ENCODE data around the gene FRG2C. TPM values are rescaled to one million over a fixed set of nuclear protein-coding genes. Genes with fewer than 3 reads are reported as not detected.
A peak's percentile ranks its signal among the peaks of the same experiment; 100 is the strongest.
"Not testable (repeated sequence)": the region's sequence is repeated elsewhere in the genome, so short reads cannot be mapped to it uniquely, and the experiment has no call there.

FRG2C gene
- total RNA-seq, 3 donors from 2014 or later, result 0.33 TPM; not detected in 2

DNA sequence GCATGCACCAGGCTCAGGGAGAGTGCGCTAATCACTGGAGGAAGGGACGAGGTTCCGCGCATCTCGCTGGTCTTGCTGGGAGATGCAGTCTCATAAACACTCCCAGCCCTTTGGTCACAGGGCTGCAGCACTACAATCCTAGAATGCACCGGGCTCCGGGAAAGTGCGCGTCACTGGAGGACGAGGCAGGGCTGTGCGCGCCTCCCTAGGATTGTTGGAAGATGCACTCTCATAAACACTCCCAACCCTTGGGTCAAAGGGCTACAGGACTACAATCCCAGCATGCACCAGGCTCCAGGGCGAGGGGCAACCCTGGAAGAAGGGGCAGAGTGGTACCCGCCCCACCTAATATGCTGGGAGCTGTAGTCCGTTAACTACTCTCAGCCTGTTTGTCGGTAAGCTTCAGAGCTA lies 23.0 kb upstream of the FRG2C start:
- DNase-seq (ENCODE audit: low spot score in 2 of 2), result peak; percentile 65 to 75
- intact Hi-C loops (cut with DNase I; ENCODE audit: low total_unique reads), result not testable (repeated sequence)

DNA sequence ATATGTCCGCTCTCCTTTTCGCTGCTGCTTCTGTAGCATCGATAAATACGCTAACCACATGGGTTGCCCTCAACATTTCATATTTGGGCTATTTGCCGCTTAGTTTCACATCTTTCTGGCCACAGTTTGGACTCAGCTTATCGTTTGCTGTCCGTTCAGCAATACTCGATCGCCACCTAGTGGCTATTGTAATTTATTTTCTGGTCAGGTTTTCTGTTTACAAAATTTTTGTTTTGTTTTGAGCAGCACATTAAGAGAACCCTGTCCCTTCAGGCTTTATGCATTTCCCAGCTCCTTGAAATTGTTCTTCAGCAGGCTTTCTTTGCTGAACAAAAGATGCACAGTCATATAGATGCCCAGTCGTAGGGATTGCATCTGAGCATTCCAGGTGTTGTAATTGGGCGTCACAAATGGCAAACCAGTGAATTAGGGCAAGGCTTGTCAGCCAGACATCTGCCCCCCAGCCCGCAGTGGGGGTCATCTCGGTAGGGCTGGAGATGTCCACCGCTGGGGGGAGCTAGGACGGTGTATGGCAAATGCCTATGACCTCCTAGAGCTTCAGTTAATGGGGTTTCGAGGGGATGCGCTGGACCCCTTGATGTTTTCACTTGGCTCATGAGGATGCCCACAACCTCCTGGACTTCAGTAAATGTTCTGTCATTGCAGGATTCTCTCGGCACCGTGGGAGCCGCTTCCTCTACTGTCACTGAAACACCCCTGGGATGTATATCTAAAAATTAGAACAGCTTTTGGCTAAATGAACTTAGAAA lies 20.9 kb upstream of the FRG2C start:
- intact Hi-C loops (cut with DNase I; ENCODE audit: low total_unique reads), result not testable (repeated sequence)
- peak overlapping the region in 2 of 3 donors; percentile 32 to 39 for H3K4me3 ChIP-seq

More for the DNA sequence above, 23.0 kb upstream of the FRG2C start:
- H3K4me1 ChIP-seq, H3K36me3 ChIP-seq, H3K27me3 ChIP-seq, H3K9me3 ChIP-seq: not testable (repeated sequence)
- peak in 1 of 3 donors; percentile 22 for TF ChIP-seq POLR2AphosphoS5 (IDR thresholded peaks at IDR 0.05)
- peak overlapping the region; percentile 45 to 70 (median 56) for H3K4me3 ChIP-seq
- peak overlapping the region in 1 of 2 donors; percentile 71 for H3K27ac ChIP-seq

DNA sequence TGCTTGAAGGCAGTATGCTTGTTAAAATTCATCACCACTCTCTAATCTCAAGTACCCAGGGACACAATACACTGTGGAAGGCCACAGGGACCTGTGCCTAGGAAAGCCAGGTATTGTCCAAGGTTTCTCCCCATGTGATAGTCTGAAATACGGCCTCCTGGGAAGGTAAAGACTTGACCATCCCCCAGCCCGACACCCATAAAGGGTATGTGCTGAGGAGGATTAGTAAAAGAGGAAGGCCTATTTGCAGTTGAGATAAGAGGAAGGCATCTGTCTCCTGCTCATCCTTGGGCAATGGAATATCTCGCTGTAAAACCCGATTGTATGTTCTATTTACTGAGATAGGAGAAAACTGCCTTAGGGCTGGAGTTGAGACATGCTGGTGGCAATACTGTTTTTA lies 18.6 kb upstream of the FRG2C start:
- H3K36me3 ChIP-seq; H3K4me3 ChIP-seq; H3K27me3 ChIP-seq; H3K4me1 ChIP-seq; DNase-seq (ENCODE audit: low spot score in 2 of 2); H3K27ac ChIP-seq; H3K9me3 ChIP-seq; intact Hi-C loops (cut with DNase I; ENCODE audit: low total_unique reads): not testable (repeated sequence)

More for the DNA sequence above, 20.9 kb upstream of the FRG2C start:
- H3K9me3 ChIP-seq; H3K36me3 ChIP-seq; H3K27ac ChIP-seq; DNase-seq (ENCODE audit: low spot score in 2 of 2); H3K4me1 ChIP-seq; H3K27me3 ChIP-seq: not testable (repeated sequence)
- TF ChIP-seq, protein P1, sequence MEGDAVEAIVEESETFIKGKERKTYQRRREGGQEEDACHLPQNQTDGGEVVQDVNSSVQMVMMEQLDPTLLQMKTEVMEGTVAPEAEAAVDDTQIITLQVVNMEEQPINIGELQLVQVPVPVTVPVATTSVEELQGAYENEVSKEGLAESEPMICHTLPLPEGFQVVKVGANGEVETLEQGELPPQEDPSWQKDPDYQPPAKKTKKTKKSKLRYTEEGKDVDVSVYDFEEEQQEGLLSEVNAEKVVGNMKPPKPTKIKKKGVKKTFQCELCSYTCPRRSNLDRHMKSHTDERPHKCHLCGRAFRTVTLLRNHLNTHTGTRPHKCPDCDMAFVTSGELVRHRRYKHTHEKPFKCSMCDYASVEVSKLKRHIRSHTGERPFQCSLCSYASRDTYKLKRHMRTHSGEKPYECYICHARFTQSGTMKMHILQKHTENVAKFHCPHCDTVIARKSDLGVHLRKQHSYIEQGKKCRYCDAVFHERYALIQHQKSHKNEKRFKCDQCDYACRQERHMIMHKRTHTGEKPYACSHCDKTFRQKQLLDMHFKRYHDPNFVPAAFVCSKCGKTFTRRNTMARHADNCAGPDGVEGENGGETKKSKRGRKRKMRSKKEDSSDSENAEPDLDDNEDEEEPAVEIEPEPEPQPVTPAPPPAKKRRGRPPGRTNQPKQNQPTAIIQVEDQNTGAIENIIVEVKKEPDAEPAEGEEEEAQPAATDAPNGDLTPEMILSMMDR (IDR thresholded peaks at IDR 0.05), result peak in 2 of 3 donors; percentile 32 to 70

DNA sequence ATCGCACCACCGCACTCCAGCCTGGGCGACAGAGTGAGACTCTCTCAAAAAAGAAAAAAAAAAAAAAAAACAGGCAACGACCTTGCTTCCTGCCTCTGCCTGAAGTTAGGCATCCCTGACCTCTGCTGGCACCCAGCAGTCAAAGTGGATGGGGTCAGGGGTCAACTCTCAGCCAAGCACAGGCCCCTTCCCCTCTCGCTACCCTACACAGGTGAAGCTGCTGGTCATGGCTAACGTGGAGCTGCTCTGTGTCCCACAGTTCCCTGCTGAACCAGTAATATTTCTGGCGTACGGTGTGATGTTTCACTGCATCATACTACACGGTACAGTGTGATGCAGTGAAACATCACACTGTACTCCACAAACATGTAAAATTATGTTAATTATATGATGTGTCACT lies 13.9 kb upstream of the FRG2C start:
- no peak for DNase-seq (ENCODE audit: low spot score in 2 of 2)
- intact Hi-C loops (cut with DNase I; ENCODE audit: low total_unique reads), result no loop called here
- no peaks in the 10 kb centered on the region for H3K27me3 ChIP-seq

DNA sequence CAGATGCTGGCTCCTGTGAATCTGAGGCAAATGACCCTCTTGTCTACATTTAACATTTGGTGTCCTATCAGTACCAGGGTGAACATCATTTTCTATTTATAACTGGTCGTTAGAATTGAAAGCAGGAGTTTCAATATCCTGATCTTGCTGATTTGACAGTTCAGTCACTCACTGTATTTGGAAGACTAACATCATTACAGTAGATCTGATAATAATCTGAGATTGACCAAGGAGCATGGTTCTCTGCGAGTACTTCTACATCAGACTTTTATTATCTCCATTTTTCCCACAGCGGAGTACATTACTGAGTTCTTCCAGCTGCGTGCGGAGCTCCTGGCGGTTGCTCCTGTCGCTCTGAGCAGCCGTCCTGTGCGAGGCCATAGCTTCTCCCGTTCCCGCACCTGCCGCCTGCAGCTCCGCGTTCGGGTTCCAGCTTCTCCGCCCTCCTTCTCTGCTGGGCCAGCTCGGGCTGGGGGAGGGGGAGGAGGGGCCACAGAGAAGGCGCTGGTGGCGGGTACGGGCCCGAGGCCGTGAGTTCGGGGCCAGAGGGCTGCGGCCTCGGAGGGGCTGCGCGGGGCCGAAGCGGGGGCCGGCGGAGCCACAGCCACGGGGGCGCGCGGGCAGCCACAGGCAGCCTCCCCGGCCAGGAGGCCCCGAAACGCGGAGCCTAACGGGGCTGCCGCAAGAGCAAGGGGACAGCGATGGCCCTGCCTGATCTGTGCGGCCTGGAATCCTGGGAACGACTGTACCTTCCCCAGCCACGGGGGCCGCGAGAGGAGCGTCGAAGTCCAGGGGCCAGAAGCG lies 8.8 kb upstream of the FRG2C start:
- DNase-seq (ENCODE audit: low spot score in 2 of 2); H3K27ac ChIP-seq; H3K36me3 ChIP-seq; intact Hi-C loops (cut with DNase I; ENCODE audit: low total_unique reads); H3K27me3 ChIP-seq; H3K4me1 ChIP-seq; H3K9me3 ChIP-seq; H3K4me3 ChIP-seq: not testable (repeated sequence)

More for the DNA sequence above, 13.9 kb upstream of the FRG2C start:
- H3K9me3 ChIP-seq, result no peaks in the 10 kb centered on the region
- H3K4me3 ChIP-seq, result no peak overlapping the region
- H3K4me1 ChIP-seq, result no peaks in the 10 kb centered on the region
- no peak overlapping the region for H3K27ac ChIP-seq
- TF ChIP-seq POLR2A (IDR thresholded peaks at IDR 0.05) (no peak), POLR2AphosphoS5 (IDR thresholded peaks at IDR 0.05) (no peak)
- TF ChIP-seq, protein P1 (IDR thresholded peaks at IDR 0.05), result no peak
- no peaks in the 10 kb centered on the region for H3K36me3 ChIP-seq

DNA sequence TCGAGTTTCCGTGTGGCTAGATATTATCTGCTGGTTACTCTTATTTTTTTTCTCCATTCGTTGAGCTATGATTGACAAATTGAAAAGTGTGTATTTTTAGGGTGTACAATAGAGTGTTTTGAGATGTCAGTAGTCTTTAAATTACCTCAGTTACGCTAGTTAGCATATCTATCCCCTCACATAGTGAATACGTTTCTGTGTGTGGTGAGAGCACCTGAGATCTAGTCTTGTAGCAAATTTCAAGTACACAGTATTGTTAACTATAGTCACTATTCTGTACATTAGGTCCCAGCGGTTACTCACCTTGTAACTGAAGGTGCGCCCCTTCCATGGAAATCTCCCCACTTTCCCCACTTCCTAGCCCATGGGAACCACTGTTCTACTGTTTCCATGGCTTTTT lies 8.2 kb upstream of the FRG2C start:
- intact Hi-C loops (cut with DNase I; ENCODE audit: low total_unique reads); H3K9me3 ChIP-seq; H3K4me1 ChIP-seq; DNase-seq (ENCODE audit: low spot score in 2 of 2); H3K27me3 ChIP-seq; H3K4me3 ChIP-seq; H3K36me3 ChIP-seq; H3K27ac ChIP-seq: not testable (repeated sequence)

DNA sequence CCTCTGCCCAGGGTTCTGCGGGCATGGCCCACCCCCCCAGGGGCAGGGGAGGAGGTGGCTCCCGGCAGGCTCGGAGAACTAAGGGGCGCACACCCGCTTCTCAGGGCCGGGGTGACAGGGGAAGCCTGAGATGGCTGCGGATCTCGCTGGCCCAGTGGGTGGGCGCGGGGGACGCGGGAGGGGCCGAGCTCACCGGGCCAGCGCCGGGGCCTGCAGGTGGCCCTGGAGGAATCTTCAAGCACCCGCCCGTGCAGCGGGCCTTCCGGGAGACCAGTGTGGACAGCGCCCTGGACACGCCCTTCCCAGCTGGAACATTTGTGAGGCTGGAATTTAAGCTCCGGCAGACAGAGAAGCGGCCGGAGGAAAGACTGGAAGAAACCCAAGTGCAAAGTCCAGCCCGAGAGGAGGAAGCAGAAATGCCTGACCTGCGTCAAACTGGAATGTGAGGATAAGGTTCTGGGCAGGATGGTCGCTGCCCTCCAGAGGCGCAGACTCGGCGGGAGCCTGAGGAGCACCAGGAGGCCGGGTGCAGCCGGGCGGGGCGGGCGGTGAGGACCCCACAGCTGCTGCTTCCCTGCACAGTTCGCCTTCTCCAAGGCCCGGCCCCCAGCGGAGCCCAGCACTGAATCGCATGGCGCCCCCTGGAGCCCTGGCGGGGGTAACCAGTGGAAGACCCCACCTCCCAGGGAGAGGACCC lies 5.6 kb upstream of the FRG2C start:
- H3K36me3 ChIP-seq; intact Hi-C loops (cut with DNase I; ENCODE audit: low total_unique reads); H3K4me1 ChIP-seq; DNase-seq (ENCODE audit: low spot score in 2 of 2); H3K27ac ChIP-seq; H3K27me3 ChIP-seq: not testable (repeated sequence)
- Histone ChIP-seq H3K9me3 (peaks cover 0 to 12% of the 10 kb centered on the region in 2 donors), H3K4me3 (peak overlapping the region; percentile 28 to 70 (median 57))

DNA sequence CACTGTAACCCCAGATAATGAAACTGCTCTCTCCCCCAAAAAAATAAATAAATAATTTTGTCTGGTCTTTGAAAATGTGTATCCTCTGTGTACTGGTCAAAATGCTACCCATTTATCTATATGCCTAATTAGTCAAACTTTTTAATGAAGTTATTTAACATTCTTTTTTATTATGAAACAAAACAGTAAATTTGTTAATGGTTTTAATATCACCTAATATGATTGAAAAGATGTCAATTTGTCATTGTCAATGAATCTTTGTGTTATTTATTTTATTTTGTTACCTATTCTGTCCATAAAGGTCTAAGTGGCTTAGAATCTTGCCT lies 5.1 kb upstream of the FRG2C start:
- H3K27me3 ChIP-seq; DNase-seq (ENCODE audit: low spot score in 2 of 2); H3K27ac ChIP-seq; intact Hi-C loops (cut with DNase I; ENCODE audit: low total_unique reads); H3K36me3 ChIP-seq; H3K4me1 ChIP-seq: not testable (repeated sequence)
- peaks cover 0 to 12% of the 10 kb centered on the region in 2 donors for H3K9me3 ChIP-seq
- peak overlapping the region in 2 of 3 donors; percentile 57 to 70 for H3K4me3 ChIP-seq

DNA sequence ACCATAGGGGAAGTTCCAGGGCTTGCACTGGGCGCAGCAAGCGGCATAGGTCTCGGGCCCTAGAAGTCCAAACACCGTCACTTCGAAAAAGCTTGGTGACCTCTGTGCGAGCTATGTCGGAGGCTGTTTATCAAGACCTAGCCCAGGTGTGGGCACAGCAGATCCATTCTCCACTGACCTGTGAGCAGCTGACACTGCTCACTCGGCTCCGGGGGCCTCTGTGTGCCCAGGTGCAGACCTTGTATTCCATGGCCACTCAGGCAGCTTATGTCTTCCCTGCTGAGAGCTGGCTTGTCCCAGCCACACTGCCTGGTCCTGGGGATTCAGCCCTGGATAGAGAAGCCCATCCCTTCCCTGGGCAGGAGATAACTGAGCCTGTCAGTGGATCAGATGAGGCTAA lies 1.5 kb downstream of the FRG2C start:
- H3K36me3 ChIP-seq; intact Hi-C loops (cut with DNase I; ENCODE audit: low total_unique reads); H3K27me3 ChIP-seq; H3K9me3 ChIP-seq; H3K4me3 ChIP-seq; DNase-seq (ENCODE audit: low spot score in 2 of 2); H3K4me1 ChIP-seq; H3K27ac ChIP-seq: not testable (repeated sequence)

DNA sequence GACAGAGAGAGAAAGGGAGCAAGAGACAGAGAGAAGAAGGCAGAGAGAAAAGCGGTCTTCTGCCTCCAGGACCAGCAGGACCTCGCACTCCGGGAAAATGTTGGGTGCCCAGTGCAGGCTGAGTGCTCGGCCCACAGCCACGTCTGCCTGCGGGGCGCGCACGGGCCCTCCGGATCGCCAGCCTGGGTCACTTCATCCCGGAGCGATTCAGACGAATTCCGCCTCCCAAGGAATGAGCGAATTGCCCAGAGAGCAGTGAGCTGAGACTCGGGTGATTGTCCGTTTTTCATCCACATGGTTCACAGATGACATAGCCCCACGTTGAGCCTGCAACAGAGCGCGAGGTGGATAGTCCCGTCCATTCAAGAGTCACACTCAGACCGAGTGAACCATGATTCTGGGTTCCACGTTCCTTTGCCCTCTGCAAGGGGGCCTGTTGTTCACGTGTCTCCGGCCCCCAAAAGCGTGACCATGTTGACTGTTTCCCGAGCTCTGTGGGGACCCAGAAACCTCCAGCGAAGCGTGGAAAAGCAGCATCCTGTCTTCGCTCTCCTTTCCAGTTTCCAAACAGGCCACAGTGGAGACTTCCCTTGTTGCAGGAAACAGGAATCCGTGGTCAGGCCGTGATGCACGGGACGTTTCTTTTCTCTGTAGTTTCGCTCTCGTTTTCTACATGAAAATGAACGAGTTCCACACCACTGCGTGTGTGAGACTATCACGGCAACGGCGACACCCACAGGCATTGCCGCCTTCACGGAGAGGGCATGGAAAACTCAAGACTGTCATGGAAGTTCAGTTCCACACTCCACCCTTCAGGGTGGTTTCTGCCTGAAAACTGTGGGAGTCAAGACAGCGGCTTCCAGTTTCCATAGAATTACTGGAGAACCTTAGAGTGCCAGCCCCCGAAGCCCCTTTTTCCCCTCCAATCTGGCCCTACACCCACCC lies 3.9 kb downstream of the FRG2C start:
- DNase-seq (ENCODE audit: low spot score in 2 of 2); H3K9me3 ChIP-seq; H3K36me3 ChIP-seq; intact Hi-C loops (cut with DNase I; ENCODE audit: low total_unique reads); H3K27ac ChIP-seq; H3K27me3 ChIP-seq; H3K4me1 ChIP-seq: not testable (repeated sequence)
- peak overlapping the region in 1 of 3 donors; percentile 68 for H3K4me3 ChIP-seq
